ENCODE results near the gene HDDC2.

HDDC2 gene

GRCh38 chr6:125301435-125302391 lies at the start of gene HDDC2:
TSS of gene HDDC2 (minus strand) at chr6:125301967. CDS start at chr6:125301932, 35 bp downstream.
- peak; percentile 61 for DNase-seq (ENCODE audit: low spot score)

GRCh38 chr6:125346926-125347563 lies 45.3 kb upstream of the HDDC2 start:
- DNase-seq (ENCODE audit: low spot score): no peak

- DNase-seq (ENCODE audit: low spot score): peak; percentile 11
Observed at GRCh38 chr6:125346201-125346925, 44.6 kb upstream of the HDDC2 start.

GRCh38 chr6:125341460-125341859 lies 39.7 kb upstream of the HDDC2 start:
- DNase-seq (ENCODE audit: low spot score): no peak

- DNase-seq (ENCODE audit: low spot score): no peak
Observed at GRCh38 chr6:125340991-125341390, 39.2 kb upstream of the HDDC2 start.

GRCh38 chr6:125340175-125340835 lies 38.5 kb upstream of the HDDC2 start:
- DNase-seq (ENCODE audit: low spot score): no peak

- DNase-seq (ENCODE audit: low spot score): no peak
Observed at GRCh38 chr6:125339653-125340052, 37.9 kb upstream of the HDDC2 start.

GRCh38 chr6:125338381-125338780 lies 36.6 kb upstream of the HDDC2 start:
- DNase-seq (ENCODE audit: low spot score): no peak

- no peak for DNase-seq (ENCODE audit: low spot score)
Observed at GRCh38 chr6:125337706-125338105, 35.9 kb upstream of the HDDC2 start.

GRCh38 chr6:125332664-125333063 lies 30.9 kb upstream of the HDDC2 start:
- DNase-seq (ENCODE audit: low spot score): no peak

- no peak for DNase-seq (ENCODE audit: low spot score)
Observed at GRCh38 chr6:125325586-125325985, 23.8 kb upstream of the HDDC2 start.

GRCh38 chr6:125323376-125323775 lies 21.6 kb upstream of the HDDC2 start:
- no peak for DNase-seq (ENCODE audit: low spot score)

GRCh38 chr6:125316621-125317020 lies 14.9 kb upstream of the HDDC2 start:
- peak; percentile 96 for DNase-seq (ENCODE audit: low spot score)

GRCh38 chr6:125315548-125315947 lies 13.8 kb upstream of the HDDC2 start:
- no peak for DNase-seq (ENCODE audit: low spot score)

- DNase-seq (ENCODE audit: low spot score): peak; percentile 87
Observed at GRCh38 chr6:125314009-125314581, 12.3 kb upstream of the HDDC2 start.

GRCh38 chr6:125312950-125313349 lies 11.2 kb upstream of the HDDC2 start:
- no peak for DNase-seq (ENCODE audit: low spot score)

GRCh38 chr6:125312478-125312877 lies 10.7 kb upstream of the HDDC2 start:
- DNase-seq (ENCODE audit: low spot score): no peak

GRCh38 chr6:125310994-125311649 lies 9.4 kb upstream of the HDDC2 start:
- DNase-seq (ENCODE audit: low spot score): peak; percentile 88

- DNase-seq (ENCODE audit: low spot score): no peak
Observed at GRCh38 chr6:125307964-125308615, 6.3 kb upstream of the HDDC2 start.

GRCh38 chr6:125307150-125307838 lies 5.5 kb upstream of the HDDC2 start:
- DNase-seq (ENCODE audit: low spot score): no peak
